Smooth muscle cell (in vitro differentiated cells): Measurements from ENCODE around the gene PTPRR. TPM values are rescaled to one million over a fixed set of nuclear protein-coding genes. Genes with fewer than 3 reads are reported as not detected.

Source experiments
- DNase-seq: peaks from one replicate; lab custom pipeline; 2025; ENCODE audit not compliant: unreplicated experiment; lab: John Stamatoyannopoulos, UW
- H2AFZ ChIP-seq: fragments of 200-600 bp; sonication (generic); 2 replicates; pipeline ENCODE4 v1.6.0; 2016; ENCODE audit warnings: antibody characterized with exemption, low read depth, mild to moderate bottlenecking
- H3F3A ChIP-seq: fragments of 200-600 bp; sonication (generic); 2 replicates; pipeline ENCODE4 v1.6.0; 2017; ENCODE audit warnings: antibody characterized with exemption, low read depth
- H3K27ac ChIP-seq: fragments of 200-600 bp; sonication (generic); 2 replicates; pipeline ENCODE4 v1.5.1; 2016; ENCODE audit warnings: low read depth, mild to moderate bottlenecking
- H3K27me3 ChIP-seq: fragments of 200-600 bp; sonication (generic); 2 replicates; pipeline ENCODE4 v1.6.1; 2016; ENCODE audit warnings: low read depth, mild to moderate bottlenecking
- H3K36me3 ChIP-seq: fragments of 200-600 bp; sonication (generic); 2 replicates; pipeline ENCODE4 v1.5.1; 2016; ENCODE audit warnings: low read depth
- H3K4me1 ChIP-seq: fragments of 200-600 bp; sonication (generic); 2 replicates; pipeline ENCODE4 v1.5.1; 2016; ENCODE audit warnings: low read depth
- H3K4me2 ChIP-seq: fragments of 200-600 bp; sonication (generic); 2 replicates; pipeline ENCODE4 v1.6.0; 2016; ENCODE audit warnings: mild to moderate bottlenecking
- H3K4me3 ChIP-seq: fragments of 200-600 bp; sonication (generic); 2 replicates; pipeline ENCODE4 v1.5.1; 2016; ENCODE audit warnings: mild to moderate bottlenecking
- H3K79me2 ChIP-seq: fragments of 200-600 bp; sonication (generic); 2 replicates; pipeline ENCODE4 v1.6.0; 2016; ENCODE audit warnings: low read depth, mild to moderate bottlenecking
- H3K9ac ChIP-seq: fragments of 200-600 bp; sonication (generic); 2 replicates; pipeline ENCODE4 v1.6.0; 2016; ENCODE audit warnings: low read depth
- H3K9me3 ChIP-seq: fragments of 200-600 bp; sonication (generic); replicated peaks from 2 replicates; pipeline ENCODE4 v1.5.1; 2016; ENCODE audit warnings: low read depth
- H4K20me1 ChIP-seq: fragments of 200-600 bp; sonication (generic); 2 replicates; pipeline ENCODE4 v1.6.0; 2016; ENCODE audit warnings: low read depth
- WGBS: methylation state at CpG from one replicate; pipeline ENCODE4 v1.1.7; 2016; ENCODE audit warnings: low lambda C conversion rate; 5-methylcytosine and 5-hydroxymethylcytosine counted together
- polyA plus RNA-seq: library from polyadenylated mRNA; unstranded; fragments of >200 nt; fragmentation: Nextera tagmentation; extraction: Ambion mirVana; gene quantifications from 2 replicates; pipeline ENCODE4 v1.2.1, GENCODE V29; 2016
- total RNA-seq: library from RNA; depleted of rRNA; stranded (reverse); fragments of >200 nt; gene quantifications from 2 replicates; pipeline ENCODE4 v1.2.3, GENCODE V29; 2014
- TF ChIP-seq, protein P1 (sequence below): fragments of 200-600 bp; sonication (generic); IDR thresholded peaks from 2 replicates; pipeline ENCODE4 v1.5.1; 2017; ENCODE audit warnings: borderline replicate concordance, mild to moderate bottlenecking, antibody characterized with exemption; ENCODE audit not compliant: insufficient read depth, poor library complexity, severe bottlenecking

PTPRR gene
- total and polyA plus RNA-seq, 2 experiments from 2014 or later = 2.8 to 17.8 TPM

DNA sequence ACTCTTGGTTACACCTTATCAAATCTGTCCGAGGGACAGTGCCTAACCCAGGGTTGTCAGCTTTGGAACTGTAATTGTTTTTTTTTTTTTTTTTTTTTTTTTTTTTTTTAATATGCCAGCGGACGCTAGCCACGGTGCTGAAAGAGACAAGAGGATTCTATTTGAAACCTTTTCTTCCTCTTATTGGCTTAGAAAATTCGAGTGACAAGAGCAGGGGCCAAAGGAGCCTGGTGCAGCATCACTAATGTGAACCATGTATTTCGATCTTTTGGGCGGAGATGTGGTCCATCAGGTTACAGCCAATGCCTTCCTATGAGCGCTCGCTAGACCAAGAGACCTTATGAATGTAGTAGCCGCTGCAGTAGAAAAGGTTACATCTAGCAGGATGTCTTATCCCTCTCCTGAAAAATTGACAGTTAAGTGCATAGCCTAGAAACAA is 922 bp downstream of the PTPRR start:
- H3K9ac ChIP-seq = no peak overlapping the region
- H3K4me3 ChIP-seq = no peak overlapping the region
- H3K9me3 ChIP-seq = no peaks in the 10 kb centered on the region
- no peaks in the 10 kb centered on the region for H3K4me1 ChIP-seq
- H3K79me2 ChIP-seq = no peaks in the 10 kb centered on the region
- peaks cover 29% of the 10 kb centered on the region for H3K27me3 ChIP-seq
- H3K27ac ChIP-seq = no peak overlapping the region
- no peak overlapping the region for H2AFZ ChIP-seq
- DNase-seq = no peak
- H3K36me3 ChIP-seq = no peaks in the 10 kb centered on the region
- WGBS = 30% methylated on average over 10 of the region's 10 CpGs
- no peaks in the 10 kb centered on the region for H4K20me1 ChIP-seq
- H3F3A ChIP-seq = no peaks in the 10 kb centered on the region
- no peak overlapping the region for H3K4me2 ChIP-seq
- TF ChIP-seq, protein P1, sequence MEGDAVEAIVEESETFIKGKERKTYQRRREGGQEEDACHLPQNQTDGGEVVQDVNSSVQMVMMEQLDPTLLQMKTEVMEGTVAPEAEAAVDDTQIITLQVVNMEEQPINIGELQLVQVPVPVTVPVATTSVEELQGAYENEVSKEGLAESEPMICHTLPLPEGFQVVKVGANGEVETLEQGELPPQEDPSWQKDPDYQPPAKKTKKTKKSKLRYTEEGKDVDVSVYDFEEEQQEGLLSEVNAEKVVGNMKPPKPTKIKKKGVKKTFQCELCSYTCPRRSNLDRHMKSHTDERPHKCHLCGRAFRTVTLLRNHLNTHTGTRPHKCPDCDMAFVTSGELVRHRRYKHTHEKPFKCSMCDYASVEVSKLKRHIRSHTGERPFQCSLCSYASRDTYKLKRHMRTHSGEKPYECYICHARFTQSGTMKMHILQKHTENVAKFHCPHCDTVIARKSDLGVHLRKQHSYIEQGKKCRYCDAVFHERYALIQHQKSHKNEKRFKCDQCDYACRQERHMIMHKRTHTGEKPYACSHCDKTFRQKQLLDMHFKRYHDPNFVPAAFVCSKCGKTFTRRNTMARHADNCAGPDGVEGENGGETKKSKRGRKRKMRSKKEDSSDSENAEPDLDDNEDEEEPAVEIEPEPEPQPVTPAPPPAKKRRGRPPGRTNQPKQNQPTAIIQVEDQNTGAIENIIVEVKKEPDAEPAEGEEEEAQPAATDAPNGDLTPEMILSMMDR = no peak

GRCh38 chr12:70919176-70919575 is 1.4 kb downstream of the PTPRR start:
- no peak overlapping the region for H3K4me3 ChIP-seq
- no peaks in the 10 kb centered on the region for H3K9me3 ChIP-seq
- TF ChIP-seq, protein P1 = no peak
- 89% methylated on average over 2 of the region's 2 CpGs for WGBS
- no peak overlapping the region for H3K4me2 ChIP-seq
- peaks cover 29% of the 10 kb centered on the region for H3K27me3 ChIP-seq
- H3F3A ChIP-seq = no peaks in the 10 kb centered on the region
- no peak overlapping the region for H3K27ac ChIP-seq
- no peaks in the 10 kb centered on the region for H3K4me1 ChIP-seq
- H3K9ac ChIP-seq = no peak overlapping the region
- no peaks in the 10 kb centered on the region for H4K20me1 ChIP-seq
- no peak for DNase-seq
- H3K79me2 ChIP-seq = no peaks in the 10 kb centered on the region
- H2AFZ ChIP-seq = no peak overlapping the region
- H3K36me3 ChIP-seq = no peaks in the 10 kb centered on the region

DNA sequence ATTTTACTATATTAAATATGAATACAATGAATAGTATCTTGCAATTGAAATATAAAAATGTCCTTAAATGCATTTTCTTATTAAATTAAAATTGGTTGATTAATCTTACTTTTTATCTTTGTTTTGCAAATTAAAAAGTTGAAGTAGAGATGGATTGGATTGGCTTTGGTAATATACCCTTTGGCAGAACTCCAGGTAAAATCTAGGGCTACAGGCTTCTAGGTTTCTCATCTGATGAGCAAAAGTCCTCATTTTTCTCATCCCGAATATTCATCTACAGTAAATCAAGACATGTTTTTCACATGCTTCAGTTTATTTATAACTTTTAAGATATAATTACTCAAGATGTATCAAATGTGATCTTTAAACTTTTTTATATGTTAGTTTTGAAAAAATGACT is 2.2 kb downstream of the PTPRR start:
- Histone ChIP-seq H3K4me1 (no peaks in the 10 kb centered on the region), H3K27ac (no peak overlapping the region), H3K9me3 (no peaks in the 10 kb centered on the region), H3K27me3 (peaks cover 29% of the 10 kb centered on the region), H3K36me3 (no peaks in the 10 kb centered on the region), H2AFZ (no peak overlapping the region), H3K4me2 (no peak overlapping the region), H3K4me3 (no peak overlapping the region), H3K79me2 (no peaks in the 10 kb centered on the region), H3K9ac (no peak overlapping the region), H4K20me1 (no peaks in the 10 kb centered on the region), H3F3A (no peaks in the 10 kb centered on the region)
- TF ChIP-seq, protein P1 = no peak
- no peak for DNase-seq
- 82% methylated on average over 1 of the region's 1 CpG for WGBS

DNA sequence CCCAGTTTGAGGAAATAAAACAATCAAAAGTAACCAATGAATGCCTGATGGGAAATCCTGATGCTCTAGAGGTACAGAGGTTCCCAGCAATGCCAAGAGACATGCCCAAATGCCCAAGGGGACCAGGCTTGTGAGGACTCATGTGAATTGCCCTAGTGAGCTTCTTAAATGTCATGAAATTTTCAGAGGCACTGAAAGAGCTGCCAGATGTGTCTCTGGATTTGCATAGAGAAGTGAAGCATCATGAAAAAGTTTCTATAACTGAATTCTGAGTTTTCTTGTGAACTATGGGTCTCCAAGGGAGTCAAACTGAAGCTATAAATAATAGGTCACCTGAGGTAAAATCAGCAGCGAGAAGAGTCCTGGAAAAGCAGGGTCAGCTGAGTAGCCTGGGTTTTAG is 9.9 kb downstream of the PTPRR start:
- TF ChIP-seq, protein P1 = no peak
- DNase-seq = no peak
- Histone ChIP-seq H4K20me1 (no peaks in the 10 kb centered on the region), H3K9me3 (no peaks in the 10 kb centered on the region), H3K36me3 (no peaks in the 10 kb centered on the region), H3K79me2 (no peaks in the 10 kb centered on the region), H2AFZ (no peak overlapping the region), H3K9ac (no peak overlapping the region), H3K4me1 (no peaks in the 10 kb centered on the region), H3F3A (no peaks in the 10 kb centered on the region), H3K4me2 (no peak overlapping the region), H3K27me3 (peaks cover 2% of the 10 kb centered on the region), H3K4me3 (no peak overlapping the region), H3K27ac (no peak overlapping the region)
- WGBS = 79% methylated on average over 1 of the region's 1 CpG
